DND-41 (cell line): Measurements from ENCODE around the gene ATP1A1.

Source experiments
- ATAC-seq: fragments of 200-7000 bp; cut with Tn5 transposase; 3 replicates; pipeline ENCODE4 v1.9.1; 2021; ENCODE audit warnings: low read depth; ENCODE audit not compliant: insufficient read depth
- DNase-seq: peaks from one replicate; pipeline ENCODE4 v3.0.0-alpha.2; 2020
- H2AFZ ChIP-seq: 2 replicates; pipeline ENCODE4 v1.6.0; 2012; ENCODE audit warnings: low read depth, low read length
- H3K27ac ChIP-seq: 2 replicates; pipeline ENCODE4 v1.5.1; 2012; ENCODE audit warnings: low read length, inconsistent platforms
- H3K27me3 ChIP-seq: fragments of 200-600 bp; sonication (generic); 2 replicates; pipeline ENCODE4 v1.6.0; 2012; ENCODE audit warnings: low read length, mild to moderate bottlenecking, inconsistent platforms; ENCODE audit not compliant: insufficient read depth, poor library complexity
- H3K36me3 ChIP-seq: 2 replicates; pipeline ENCODE4 v1.5.1; 2012; ENCODE audit warnings: low read length, inconsistent platforms; ENCODE audit not compliant: insufficient read depth
- H3K4me1 ChIP-seq: 2 replicates; pipeline ENCODE4 v1.5.1; 2012; ENCODE audit warnings: mild to moderate bottlenecking, low read length; ENCODE audit not compliant: insufficient read depth
- H3K4me2 ChIP-seq: 2 replicates; pipeline ENCODE4 v1.6.0; 2012; ENCODE audit warnings: mild to moderate bottlenecking, moderate library complexity, low read length, inconsistent platforms; ENCODE audit not compliant: insufficient read depth
- H3K4me3 ChIP-seq, 2 experiments: fragments of 200-600 bp in 1 of 2; shearing (Covaris generic) in 1 of 2; 2 replicates each; pipeline ENCODE4 v1.5.1; 2012 to 2016; ENCODE audit warnings: inconsistent platforms in 2 of 2, low read length in 2 of 2, mild to moderate bottlenecking in 2 of 2, low read depth in 1 of 2, moderate library complexity in 1 of 2
- H3K79me2 ChIP-seq: 2 replicates; pipeline ENCODE4 v1.6.0; 2012; ENCODE audit warnings: low read length, inconsistent platforms; ENCODE audit not compliant: insufficient read depth
- H3K9ac ChIP-seq: 2 replicates; pipeline ENCODE4 v1.6.0; 2012; ENCODE audit warnings: low read depth, mild to moderate bottlenecking, inconsistent platforms, low read length, moderate library complexity
- H3K9me3 ChIP-seq: 2 replicates; pipeline ENCODE4 v1.5.1; 2012; ENCODE audit warnings: low read length, moderate library complexity, mild to moderate bottlenecking, inconsistent platforms; ENCODE audit not compliant: insufficient read depth, severe bottlenecking
- H4K20me1 ChIP-seq: 2 replicates; pipeline ENCODE4 v1.6.0; 2012; ENCODE audit warnings: low read length; ENCODE audit not compliant: insufficient read depth
- EZH2 ChIP-seq: IDR thresholded peaks from 3 replicates; pipeline ENCODE4 v1.6.1; 2012; ENCODE audit warnings: borderline replicate concordance, low read depth, mild to moderate bottlenecking, moderate library complexity, low read length, inconsistent platforms; ENCODE audit not compliant: severe bottlenecking
- TF ChIP-seq, protein P1 (sequence below): IDR thresholded peaks from 2 replicates; pipeline ENCODE4 v1.5.1; 2012; ENCODE audit warnings: borderline replicate concordance, low read length, moderate library complexity, mild to moderate bottlenecking; ENCODE audit not compliant: poor library complexity, severe bottlenecking; ENCODE audit errors: extremely low read depth

The ATP1A1 gene

DNA sequence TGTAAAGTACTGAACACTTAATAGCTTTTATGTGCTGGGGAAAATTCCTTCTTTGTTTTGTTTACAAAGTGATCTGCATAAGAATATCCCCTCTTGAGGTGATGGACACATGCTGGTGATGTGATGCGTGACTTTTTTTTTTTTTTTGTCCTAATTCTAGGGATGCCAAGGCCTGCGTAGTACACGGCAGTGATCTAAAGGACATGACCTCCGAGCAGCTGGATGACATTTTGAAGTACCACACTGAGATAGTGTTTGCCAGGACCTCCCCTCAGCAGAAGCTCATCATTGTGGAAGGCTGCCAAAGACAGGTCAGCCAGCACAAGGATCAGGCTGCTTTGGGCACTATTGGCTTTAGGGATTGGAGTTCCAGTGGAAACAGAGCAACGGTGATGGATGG, 24.7 kb downstream of the ATP1A1 start:
- DNase-seq: no peak
- ATAC-seq: no peak
- no peak overlapping the region for H3K4me3 ChIP-seq
- H3K9me3 ChIP-seq: no peaks in the 10 kb centered on the region
- no peak overlapping the region for H3K9ac ChIP-seq
- H3K4me1 ChIP-seq: no peaks in the 10 kb centered on the region
- TF ChIP-seq EZH2: no peak
- TF ChIP-seq, protein P1, sequence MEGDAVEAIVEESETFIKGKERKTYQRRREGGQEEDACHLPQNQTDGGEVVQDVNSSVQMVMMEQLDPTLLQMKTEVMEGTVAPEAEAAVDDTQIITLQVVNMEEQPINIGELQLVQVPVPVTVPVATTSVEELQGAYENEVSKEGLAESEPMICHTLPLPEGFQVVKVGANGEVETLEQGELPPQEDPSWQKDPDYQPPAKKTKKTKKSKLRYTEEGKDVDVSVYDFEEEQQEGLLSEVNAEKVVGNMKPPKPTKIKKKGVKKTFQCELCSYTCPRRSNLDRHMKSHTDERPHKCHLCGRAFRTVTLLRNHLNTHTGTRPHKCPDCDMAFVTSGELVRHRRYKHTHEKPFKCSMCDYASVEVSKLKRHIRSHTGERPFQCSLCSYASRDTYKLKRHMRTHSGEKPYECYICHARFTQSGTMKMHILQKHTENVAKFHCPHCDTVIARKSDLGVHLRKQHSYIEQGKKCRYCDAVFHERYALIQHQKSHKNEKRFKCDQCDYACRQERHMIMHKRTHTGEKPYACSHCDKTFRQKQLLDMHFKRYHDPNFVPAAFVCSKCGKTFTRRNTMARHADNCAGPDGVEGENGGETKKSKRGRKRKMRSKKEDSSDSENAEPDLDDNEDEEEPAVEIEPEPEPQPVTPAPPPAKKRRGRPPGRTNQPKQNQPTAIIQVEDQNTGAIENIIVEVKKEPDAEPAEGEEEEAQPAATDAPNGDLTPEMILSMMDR: no peak
- H3K27me3 ChIP-seq: no peaks in the 10 kb centered on the region
- H4K20me1 ChIP-seq: no peaks in the 10 kb centered on the region; the same call in 1 of the 2 replicates
- no peak overlapping the region for H3K4me2 ChIP-seq
- H2AFZ ChIP-seq: no peak overlapping the region
- no peaks in the 10 kb centered on the region for H3K79me2 ChIP-seq
- H3K36me3 ChIP-seq: peaks cover 99% of the 10 kb centered on the region
- no peak overlapping the region for H3K27ac ChIP-seq

DNA sequence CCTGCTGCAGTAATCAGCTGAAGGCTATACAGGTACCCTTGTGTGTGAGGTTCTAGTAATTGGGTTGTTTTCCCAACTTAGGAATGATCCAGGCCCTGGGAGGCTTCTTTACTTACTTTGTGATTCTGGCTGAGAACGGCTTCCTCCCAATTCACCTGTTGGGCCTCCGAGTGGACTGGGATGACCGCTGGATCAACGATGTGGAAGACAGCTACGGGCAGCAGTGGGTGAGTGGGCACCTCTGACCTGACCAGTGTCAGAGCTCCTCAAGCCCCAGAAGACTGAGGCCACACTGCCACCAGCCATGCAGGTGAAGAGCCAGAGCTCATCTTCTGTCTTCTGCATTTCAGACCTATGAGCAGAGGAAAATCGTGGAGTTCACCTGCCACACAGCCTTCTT, 27.7 kb downstream of the ATP1A1 start:
- DNase-seq (no peak), ATAC-seq (no peak)
- Histone ChIP-seq H3K4me3 (no peak overlapping the region), H3K36me3 (peaks cover 100% of the 10 kb centered on the region), H3K9me3 (no peaks in the 10 kb centered on the region), H3K4me2 (no peak overlapping the region), H4K20me1 (no peaks in the 10 kb centered on the region; the same call in 1 of the 2 replicates), H3K79me2 (no peaks in the 10 kb centered on the region), H3K27me3 (no peaks in the 10 kb centered on the region), H3K9ac (no peak overlapping the region), H3K4me1 (no peaks in the 10 kb centered on the region), H2AFZ (no peak overlapping the region), H3K27ac (no peak overlapping the region)
- TF ChIP-seq, protein P1: no peak

DNA sequence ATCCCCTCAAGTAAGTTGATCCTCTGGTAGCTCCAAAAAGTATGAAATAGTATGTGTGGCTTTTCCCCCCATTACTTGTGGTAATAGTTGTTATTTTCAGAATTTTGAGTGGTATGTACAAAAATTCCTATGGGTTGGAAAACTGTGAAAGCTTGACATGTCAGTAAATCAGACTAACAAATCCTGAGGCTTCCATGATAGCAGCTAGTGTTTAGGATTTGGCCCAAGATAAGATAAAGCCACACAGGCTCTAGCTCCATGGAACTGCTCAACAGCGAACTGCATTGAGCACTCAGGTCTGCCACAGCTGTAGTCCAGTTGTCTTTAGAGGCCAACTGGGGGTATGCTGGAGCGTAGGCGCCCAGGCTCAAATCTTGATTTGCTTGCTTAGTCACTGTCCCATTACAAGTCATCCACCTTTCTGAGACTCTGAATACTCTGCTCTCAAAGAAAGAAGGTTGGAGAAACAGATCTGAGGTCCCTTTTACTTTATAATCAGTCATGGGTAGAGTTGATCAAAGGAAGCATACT, 28.7 kb downstream of the ATP1A1 start:
- Histone ChIP-seq H3K4me3 (no peak overlapping the region), H3K4me2 (no peak overlapping the region), H3K27ac (no peak overlapping the region), H3K4me1 (no peaks in the 10 kb centered on the region), H4K20me1 (no peaks in the 10 kb centered on the region; the same call in 1 of the 2 replicates), H3K9me3 (no peaks in the 10 kb centered on the region), H3K9ac (no peak overlapping the region), H3K27me3 (no peaks in the 10 kb centered on the region), H2AFZ (no peak overlapping the region), H3K36me3 (peaks cover 100% of the 10 kb centered on the region), H3K79me2 (no peaks in the 10 kb centered on the region)
- no peak for ATAC-seq
- DNase-seq: no peak
- TF ChIP-seq, protein P1: no peak
- no peak for TF ChIP-seq EZH2

DNA sequence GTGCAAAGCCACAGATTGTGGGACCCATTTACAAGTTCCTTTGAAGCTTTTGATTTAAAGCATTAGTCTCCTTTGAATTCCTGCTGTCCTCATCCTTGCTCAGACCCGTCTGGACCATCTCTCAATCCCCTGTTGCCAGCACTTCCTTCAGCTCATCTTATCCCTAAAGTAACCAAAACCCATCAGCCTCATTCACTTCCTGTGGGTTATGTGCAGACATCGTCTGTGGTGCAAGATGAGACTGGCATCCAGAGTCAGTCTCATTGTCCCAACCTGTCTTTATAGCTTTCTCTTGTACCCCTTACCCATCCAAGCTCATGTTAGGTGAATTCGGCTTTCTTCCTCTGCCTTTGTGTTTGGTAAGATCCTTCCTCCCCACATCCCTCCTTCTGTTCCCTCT, 29.3 kb downstream of the ATP1A1 start:
- Histone ChIP-seq H3K27ac (no peak overlapping the region), H3K79me2 (no peaks in the 10 kb centered on the region), H3K27me3 (no peaks in the 10 kb centered on the region), H3K4me2 (no peak overlapping the region), H3K9ac (no peak overlapping the region), H2AFZ (no peak overlapping the region), H3K4me3 (no peak overlapping the region), H3K9me3 (no peaks in the 10 kb centered on the region), H4K20me1 (no peaks in the 10 kb centered on the region; the same call in 1 of the 2 replicates), H3K36me3 (peaks cover 97% of the 10 kb centered on the region), H3K4me1 (no peaks in the 10 kb centered on the region)
- no peak for TF ChIP-seq EZH2
- TF ChIP-seq, protein P1: no peak
- DNase-seq (no peak), ATAC-seq (no peak; the same call in 2 of the 3 replicates)
